HG03575 (cell line): ENCODE data around the gene HOXB3.

Experiments used
- ATAC-seq: cut with Tn5 transposase; IDR thresholded peaks from one replicate; pipeline ENCODE4 v1.9.1; 2021; ENCODE audit not compliant: unreplicated experiment, insufficient number of reproducible peaks, low FRiP score; ENCODE audit errors: extremely low read depth

The HOXB3 gene

DNA sequence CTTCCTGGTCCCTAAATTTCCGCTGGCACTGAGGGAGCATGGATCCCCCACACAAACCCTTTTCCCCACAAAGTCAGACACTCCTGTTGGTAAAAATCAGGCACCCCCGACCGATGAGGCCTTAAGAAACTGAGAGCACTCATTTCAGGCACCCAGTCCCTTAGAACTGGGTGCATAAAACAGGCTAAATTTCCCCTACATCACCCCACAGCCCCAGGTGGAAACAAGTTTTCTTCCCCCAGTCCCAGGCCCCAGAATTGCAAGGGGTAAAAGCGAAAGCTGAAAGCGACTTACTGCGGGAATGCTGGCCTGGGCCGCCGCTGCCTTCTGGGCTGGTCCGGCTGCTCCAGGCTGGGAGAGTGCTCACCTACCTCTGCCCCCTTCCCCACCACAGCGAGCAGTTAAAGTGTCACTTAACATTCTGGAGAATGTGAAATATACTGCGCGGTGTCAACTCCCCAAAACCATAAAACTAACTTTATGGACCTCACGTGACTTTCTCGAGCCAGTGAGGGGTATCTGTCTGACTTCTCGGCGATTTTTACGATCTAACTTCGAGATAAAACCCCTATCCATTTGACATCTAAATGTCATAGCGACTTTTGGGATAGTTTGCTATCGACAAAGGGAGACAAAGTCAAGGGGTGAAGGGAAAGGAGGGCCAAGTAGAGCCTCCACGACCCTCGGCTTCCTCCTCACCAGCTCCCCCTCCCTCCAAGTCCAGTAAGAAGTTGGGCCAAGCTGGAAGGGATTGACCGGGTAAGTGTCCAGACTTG is at the start of gene HOXB3:
Gene HOXB3 (minus strand): TSS at position 411 of the 776 bp plus-strand sequence. CDS start 37,767 bp downstream, outside the sequence.
- ATAC-seq = no peak

- ATAC-seq = no peak
Measured at GRCh38 chr17:48639136-48639535, 49.1 kb upstream of the HOXB3 start.

DNA sequence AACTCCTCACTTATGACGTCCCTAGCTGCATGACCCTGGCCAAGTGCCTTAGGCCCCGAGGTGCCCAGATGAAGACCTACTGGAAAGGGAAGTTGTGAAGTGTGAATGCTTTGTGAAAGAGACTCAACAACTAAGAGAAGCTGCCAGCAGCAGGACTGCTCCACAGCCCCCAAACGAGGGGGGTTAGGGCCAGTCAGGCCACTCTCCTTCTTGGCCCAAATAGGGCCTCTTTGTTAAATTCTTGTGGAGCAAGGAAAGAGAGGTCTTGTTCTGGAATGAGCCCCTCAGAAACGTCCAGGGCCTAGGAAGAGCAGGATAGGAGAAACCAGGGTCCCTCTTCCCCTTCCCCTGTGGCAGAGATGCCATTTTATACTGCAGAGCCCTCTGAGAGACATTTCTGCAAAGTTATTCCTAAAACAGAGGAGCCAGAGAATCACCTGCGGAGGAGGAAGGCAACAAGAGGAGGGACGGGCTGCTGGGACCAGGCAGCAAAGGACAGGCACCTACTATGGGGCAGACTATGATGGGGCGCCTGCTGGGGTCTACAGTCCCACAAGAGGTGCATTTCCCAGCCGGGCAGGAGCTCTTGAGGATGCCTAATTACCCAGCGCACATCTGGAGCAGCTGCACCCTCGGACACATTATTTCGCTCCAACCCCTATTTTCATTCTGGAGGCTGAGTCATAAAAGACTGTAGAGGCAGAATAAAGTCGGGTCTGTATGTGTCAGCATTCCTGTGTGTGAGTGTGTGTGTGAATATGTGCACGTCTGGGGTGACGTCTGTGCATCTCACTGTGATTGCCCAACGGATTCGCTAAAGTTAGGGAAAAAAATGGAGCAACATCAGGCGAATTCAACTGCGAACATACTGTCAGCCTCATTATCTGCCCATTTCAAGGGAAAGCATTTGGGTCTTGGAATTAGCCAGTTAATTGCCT is 47.6 kb upstream of the HOXB3 start:
- no peak for ATAC-seq

- no peak for ATAC-seq
Measured at GRCh38 chr17:48636177-48637018, 46.4 kb upstream of the HOXB3 start.

DNA sequence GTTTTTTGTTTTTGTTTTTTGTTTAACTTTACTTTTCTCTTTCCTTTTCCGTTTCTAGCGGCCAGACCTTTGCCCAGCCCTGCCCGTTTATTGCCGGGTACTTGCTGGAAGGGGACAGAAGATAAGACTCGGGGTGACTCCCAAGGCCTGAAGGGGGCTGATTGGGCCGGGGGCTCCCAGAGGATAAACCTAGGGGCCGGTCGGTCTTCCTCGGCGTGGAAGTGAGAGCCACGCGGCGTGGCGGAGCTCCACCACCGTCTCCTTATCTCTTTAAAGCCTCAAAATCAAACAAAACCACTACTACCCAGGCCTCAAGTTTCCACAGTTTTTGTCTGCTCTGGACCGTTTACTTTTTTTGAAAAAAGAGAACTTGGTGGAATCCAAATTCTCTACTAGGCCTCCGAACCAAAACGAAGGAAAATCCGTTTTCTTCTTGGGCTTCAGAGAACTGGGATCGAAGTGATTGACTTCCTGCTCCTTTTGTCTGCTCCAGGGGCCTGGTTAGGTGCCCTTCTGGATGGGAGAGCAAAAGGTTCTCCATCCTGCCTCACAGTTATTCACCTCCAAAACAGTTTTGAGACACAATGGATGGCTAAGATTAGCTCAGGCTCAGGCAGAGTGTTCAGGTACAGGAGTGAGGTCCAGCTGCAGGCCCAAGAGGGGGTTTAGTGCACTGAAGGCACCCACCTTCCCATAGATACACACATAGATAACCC is 44.6 kb upstream of the HOXB3 start:
- no peak for ATAC-seq

DNA sequence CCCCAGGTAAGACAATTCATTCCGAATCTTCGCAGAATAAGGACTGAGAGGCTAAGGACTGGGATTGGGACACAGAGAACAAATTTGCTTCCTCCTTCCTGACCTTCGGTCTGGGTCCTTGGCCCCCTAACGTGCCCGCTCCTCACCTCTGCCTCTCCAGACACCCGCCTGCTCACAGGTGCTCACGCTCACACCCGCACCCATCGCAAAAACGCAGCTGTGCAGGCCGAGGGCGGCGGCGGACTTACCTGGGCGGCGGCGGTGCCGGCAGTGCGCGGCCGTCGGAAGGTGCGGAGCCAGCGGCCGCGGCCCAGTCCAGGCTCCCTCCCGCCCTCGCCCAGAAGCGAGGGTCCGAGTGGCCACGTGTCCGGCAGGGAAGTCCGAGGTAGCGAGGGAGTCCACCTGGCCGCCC is 43.2 kb upstream of the HOXB3 start:
- no peak for ATAC-seq

DNA sequence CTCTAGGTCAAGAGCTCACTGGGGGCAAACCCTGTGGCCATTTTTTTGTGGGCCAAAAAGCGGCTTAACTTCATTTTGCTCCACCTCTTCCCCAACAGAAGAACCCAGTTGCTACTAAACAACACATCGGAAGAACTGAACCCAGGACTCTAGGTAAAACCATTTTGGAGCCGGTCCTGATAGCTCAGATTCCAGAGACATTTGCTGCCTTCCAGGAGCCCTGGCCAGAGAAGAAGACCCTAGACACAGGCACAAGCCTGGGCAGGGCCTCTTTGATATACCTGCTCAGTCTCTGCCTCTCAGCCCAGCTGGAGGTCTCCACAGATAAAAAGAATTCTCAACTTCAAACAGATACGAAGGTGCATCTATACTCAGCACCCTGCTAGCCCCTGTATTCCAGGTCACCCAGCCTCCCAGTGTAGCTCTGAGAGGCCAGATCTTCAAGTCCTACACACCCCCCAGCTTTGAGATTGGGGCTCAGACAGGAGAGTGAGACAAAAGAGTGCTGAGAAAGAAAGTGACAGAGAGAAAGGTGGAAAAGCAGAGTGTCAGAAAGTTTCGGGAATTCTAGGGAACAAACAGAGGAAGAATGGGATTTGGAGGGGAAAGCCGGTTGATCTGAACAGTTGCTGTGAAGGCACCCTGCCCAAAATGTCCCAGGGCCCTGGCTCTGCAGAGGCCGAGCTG is 42.7 kb upstream of the HOXB3 start:
- ATAC-seq = no peak

DNA sequence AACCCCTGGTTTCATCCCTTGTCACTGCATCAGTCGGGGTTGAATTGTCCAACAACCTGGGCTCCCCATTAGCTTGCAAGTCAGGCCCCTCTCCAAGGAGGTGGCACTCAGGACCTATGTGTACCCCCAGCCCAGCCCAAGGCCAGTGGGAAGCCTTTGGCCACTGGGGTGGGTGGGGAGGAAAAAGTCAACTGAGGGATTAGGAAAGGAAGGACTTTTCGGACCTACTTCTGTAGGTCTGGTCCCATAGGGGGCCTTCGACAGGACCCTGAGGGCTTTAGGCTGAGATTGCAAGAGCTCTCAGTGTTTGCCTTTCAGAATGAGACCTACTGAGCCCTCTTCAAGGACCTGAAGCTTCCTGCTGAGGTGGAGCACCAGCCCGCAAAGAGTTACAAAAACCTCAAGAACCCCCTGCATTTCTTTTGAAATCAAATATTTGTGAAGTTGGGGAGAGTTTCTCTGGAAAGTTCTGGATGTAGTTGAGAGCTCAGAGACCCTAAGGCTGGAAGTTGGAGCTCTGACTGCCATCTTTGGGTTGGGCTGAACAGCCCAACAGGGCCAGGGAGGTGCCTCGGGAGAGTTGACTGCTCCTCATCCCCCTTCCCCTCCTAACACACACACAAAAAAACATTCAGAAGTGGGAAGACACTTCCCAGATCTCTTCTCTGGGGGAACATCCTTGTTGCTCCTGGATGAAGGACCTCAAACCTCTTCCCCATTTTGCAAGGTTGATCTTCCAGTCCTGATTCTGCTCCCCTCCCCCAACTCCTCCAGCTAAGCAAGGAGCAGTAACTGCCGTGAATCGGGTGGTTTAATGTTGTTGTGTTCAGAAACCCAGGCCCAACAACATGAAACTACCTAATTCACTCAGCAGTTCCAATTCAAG is 41.9 kb upstream of the HOXB3 start:
- no peak for ATAC-seq

GRCh38 chr17:48630925-48631692 is 41.1 kb upstream of the HOXB3 start:
- ATAC-seq = no peak

GRCh38 chr17:48630009-48630924 is 40.2 kb upstream of the HOXB3 start:
- ATAC-seq = no peak

DNA sequence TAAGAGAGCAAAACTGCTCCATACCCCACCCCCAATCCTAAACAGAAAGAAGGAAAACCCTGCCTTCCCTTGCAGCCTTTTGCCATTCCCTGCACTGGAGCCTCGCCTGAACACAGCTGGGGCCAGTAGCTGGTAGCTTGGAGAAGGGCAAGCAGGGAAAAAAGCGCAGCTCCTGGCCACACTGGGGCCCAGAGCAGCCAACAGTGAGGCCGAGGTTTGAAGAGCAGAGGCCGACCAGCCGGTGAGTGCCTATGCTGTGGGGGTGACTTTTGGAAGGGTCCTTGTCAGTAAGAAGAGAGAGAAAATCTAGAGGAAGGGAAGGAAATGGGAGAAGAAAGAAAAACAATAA is 39.3 kb upstream of the HOXB3 start:
- no peak for ATAC-seq

DNA sequence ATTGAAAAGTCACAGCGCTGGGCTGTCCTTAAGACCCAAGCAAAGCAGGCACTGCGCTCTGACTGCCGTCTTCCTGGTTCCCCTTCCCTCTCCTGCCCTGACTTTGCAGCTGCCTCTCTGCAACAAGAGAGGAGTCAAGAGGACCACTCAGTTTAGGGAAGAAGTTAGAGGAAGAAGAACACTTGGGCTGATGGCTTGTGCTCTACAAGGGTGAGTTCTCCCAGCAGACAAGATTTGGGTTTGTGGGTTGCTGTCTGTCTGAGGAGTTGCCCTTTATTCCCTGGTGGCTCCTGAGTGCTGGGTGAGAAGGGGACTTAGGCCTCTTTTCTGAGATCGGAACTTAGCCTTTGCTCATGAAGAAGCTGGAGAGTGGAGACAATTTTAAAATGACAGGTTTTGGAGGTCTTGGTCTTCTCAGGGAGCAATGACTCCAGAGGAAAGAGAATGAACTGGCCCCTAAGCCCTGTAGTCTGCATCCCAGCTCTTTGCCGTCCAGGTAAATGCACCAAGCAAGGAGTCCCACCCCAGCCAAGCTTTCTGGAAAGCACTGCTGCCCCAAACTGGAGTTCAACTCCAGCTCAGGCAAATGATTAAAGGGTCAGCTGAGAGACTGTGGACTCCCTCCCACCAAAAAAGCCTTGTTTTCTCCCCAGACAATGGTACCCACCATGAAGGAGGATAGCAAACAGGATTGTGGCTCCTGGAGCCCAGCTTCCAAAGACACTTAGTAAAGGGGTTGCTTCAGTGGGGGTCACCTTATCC is 38.8 kb upstream of the HOXB3 start:
- no peak for ATAC-seq

DNA sequence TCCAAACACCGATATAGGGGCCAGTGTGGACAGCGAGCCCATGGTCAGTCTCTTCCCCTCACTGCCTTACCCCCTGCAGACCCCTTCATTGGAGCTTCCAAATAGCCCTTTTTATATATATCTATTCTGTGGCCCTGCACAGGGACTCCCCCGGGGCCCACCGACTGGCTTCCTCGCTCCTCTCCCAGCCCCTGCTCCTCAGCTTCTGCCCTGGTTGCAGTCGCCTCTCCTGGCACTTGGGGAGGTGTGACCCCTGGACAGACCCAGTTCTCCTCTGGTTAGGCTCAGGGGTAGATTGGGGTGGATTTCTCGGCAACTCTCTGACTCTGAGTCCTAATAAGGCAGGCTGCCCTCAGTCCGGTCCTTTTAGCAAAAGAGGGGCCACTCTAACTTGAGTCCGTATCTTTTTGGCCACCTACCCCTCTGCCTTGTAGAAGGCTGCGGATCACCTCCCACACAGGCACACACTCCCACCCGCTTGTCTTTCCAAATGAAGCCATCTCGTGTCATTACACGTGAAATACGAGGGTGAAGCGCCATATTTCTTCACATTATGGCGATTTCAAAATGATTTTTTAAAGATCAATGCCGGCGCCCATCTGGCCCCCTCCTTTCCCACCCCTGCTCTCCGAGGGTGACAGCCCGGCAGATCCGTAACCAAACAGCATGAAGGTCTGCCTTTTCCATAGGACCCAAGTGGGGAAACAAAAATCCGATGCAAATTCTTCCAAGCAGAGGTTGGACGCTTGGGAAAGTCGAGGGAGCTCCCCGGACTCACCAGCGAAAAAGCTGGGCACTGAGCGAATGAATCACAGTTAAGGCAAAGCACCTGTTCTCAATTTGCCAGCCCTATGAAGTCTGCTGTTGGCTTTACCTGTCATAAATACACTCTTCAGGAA is 37.8 kb upstream of the HOXB3 start:
- ATAC-seq = no peak

DNA sequence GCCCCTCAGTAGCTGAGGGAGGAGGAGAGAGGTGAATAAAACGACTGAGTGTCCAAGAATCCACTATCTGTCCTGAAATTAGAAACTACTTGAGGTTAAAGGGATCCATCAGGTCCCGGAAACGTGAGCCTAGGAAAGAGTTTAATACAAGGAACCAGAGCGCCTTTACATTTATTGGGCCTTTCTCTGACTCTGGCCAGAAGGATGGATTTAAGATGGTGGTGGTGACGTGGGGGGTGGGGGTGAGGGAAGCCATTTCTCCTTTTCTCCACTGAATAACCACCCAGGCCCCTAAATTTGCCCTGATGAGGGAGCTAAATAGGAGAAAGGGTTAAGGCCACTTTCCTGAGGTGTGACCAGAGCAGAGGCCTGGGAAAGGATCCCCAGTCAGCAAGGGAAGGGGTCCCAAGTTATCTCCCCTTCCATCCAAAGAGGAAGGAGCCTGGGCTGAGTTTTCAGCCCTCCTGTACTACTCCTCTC is 37.1 kb upstream of the HOXB3 start:
- ATAC-seq = no peak
